CD4-positive, alpha-beta T cell treated with Interleukin-17A for 4 hours (primary cell): ENCODE data around the gene GLRX.

Experiments
- DNase-seq: peaks from one replicate; pipeline ENCODE4 v3.0.0-alpha.2; 2020; ENCODE audit warnings: mixed read lengths

Gene GLRX

DNA sequence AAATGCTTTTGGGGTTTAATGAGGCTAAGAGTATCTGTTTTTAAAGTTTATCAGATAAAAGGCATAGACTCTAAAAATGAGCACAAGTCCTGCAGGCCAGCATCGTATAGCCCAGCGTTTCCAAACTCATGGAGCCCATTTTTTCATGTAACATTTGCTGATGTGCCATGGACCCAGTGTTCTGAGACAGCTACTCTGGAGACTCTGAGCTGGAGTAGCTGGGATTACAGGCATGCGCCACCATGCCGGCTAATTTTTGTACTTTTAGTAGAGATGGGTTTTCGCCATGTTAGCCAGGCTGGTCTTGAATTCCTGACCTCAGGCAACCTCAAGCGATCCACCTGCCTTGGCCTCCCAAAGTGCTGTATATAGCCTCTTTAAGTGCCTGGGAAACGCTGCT is 15.8 kb downstream of the GLRX start:
- DNase-seq: no peak

DNA sequence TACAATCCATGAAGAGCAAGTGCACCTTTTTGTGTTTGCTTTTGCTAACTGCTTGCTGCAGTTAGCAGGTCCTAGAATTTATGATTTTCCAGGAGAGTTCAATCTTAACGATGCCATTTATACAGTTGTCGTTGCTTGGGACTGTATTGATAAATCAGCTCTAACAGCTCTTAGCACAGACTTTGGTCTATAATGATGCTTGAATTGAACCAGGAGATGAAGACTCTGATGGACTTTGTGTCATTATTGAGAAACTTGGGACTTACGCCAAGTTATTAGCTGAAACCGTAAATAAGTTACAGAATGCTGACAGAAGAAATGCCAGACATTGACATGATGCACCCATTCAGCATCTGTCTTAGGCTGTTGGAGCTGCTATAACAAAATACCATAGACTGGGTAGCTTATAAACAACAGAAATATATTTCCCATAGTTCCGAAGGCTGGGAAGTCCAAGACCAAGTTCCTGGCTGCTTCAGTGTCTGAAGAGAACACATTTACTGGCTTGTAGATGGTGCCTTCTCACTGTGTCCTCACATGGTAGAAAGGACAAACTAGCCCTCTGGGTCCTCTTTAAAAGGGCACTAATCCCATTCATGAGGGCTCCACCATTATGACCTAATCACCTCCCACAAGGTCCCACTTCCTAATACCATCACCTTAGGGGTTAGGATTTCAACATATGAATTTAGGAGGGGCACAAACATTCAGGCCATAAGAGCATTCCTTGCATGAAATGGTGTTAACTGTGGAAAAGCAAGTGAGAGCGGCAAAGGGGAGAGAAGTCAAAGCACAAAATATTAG is 17.6 kb downstream of the GLRX start:
- DNase-seq: no peak

DNA sequence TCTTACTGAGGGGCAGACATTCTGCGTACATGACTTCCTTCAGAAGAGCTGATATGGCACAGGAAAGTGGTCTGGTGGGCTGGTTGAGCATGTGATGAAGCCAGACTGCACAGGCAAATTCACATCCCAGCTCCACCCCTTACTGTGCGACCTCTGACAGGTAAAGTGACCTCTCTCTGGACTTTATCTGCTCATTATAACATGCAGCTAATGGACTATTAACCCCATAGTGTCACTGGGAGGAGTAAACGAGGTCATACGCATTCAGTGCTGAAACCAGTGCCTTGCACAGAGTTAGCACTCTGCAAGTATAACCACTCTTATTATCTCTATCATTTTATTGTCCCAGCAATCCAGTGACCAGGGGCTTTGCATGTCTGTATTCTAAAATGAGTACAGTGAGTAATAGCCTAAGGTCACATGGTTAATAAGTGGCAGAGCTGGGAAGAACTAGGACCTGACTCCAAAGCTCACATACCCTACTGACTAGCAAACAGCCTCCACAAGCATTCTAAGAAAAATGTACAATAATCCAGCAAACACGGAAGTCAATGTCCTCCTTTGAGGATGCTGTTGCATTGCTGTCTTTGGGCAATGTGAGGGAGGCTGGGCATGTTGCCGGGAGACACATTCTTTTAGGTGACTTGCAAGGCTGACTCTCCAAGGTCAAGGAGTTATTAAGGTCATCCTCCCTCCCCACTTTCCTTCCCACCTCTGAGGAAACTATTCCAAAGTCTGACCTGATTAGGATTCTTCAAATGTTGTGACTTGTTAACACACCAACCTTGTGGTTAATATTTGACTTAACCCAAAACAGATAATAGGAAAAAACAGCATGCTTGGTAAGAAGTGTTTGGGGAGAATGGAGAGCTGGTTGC is 19.0 kb downstream of the GLRX start:
- DNase-seq: no peak

DNA sequence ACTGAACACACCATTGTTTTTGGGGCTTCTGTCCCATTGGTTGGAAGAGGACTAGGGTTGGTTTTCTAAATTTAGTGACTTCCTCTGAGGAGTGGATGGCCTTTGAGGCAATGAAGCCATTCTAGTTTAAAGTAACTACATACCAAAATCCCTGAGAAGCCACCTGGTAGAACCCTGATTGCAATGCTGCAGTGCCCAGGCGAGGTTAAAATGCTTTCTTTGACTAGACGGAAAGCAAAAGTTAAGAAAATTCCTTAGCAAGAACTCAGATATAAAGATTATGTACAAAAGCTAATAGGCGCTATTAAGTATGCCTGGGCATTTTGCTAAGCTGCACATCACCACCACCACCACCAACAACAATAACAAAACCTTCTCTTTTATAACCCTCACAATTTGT is 20.6 kb downstream of the GLRX start:
- DNase-seq: no peak

DNA sequence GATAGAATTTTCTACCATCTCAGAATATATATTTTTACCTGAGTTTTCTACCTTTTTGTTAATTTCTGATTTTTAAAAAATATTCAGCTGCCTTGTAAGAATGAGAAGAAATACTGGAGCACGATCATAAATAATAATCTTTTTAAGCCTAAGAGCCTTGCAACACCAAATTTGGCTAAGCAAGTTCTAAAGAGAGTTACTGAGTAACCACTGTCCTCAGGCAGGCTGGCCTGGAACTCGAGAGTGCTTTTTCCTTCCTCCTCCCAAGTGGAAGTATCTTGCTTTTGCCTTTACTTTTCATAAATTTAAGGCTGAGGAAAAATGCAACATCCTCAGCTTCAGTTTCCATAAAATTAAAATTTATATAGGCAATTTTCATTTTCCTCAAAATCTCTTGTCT is 21.0 kb downstream of the GLRX start:
- no peak for DNase-seq

DNA sequence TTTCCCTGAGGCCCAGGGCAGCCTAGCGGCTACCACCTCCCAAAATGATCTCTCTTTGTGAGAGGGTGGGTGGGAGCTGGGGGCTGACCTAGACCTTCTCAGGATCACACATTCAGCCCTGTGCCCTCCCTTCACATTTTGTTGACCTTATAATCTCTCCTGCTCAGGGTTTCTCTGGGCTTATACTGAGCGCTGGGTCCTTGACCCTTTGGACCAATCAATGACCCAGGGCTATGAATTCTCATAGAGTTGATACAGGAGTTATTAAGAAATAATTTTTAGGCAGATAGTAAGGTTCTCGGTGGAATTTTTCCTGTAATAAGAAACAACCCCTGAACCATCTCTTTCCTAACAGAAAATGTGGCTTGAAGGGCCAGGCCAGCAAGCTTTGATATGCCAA is 22.0 kb downstream of the GLRX start:
- no peak for DNase-seq

DNA sequence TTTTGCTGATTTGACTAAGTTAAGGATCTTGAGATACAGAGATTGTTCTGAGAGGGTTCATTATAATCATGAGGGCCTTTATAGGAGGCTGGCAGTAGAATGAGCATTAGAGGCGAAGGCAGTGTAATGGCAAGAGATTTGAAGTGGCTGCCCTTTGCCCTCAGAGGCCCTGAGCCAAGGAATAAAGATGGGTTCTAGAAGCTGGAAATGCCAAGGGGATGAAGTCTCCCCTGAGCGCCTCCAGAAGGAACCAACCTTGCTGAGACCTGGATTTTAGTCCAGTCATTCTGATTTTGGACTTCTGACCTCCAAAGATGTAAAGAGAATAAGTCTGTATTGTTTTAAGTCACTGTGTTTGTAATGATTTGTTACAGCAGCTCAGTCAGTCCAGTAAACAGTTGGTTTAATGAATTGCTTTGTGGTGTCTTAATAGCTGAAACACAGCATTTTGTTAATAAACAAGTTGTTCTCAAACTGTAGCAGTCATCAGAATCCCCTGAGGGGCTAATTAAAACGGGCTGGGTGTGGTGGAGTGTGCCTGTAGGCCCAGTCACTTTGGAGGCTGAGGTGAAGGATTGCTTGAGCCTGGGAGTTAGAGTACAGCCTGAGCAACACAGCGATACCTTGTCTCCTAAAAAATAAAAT is 23.2 kb downstream of the GLRX start:
- no peak for DNase-seq

DNA sequence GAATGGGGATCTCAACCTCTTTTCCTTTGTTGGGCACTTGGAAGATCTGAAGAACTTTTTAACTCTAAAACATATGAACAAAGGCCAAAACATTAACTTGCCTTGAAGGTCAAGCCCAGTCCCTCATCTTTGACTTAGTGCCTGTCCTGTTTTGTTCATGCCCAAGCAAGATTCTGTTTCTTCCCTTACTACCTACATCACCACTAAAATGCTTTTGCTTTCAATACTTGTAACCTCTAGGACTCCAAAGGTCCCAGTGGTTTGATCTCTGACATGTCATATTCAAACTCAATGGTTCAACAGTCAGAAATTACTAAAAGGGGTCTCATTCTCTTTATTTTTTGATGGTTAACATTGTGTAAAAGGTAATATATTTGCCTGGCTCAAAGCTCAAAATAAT is 24.0 kb downstream of the GLRX start:
- no peak for DNase-seq

DNA sequence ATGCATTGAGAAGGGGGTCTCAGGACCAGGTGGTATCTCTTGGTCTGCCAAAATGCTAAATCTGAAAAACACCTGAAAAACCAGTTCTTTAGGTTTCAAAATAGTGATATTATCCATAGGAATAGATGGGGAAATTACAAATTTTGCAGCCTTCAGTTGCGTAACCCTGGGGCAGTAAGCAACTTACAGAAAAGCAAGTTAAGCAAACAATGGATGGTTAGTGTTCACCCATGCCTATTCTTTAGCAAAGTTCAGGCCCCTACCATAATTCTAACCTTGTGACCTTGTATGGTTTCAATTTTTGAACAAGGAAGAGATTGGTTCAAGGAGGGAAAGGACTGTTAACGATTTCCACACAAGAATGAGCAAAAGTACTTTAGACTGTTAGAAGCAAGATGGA is 24.5 kb downstream of the GLRX start:
- DNase-seq: no peak

DNA sequence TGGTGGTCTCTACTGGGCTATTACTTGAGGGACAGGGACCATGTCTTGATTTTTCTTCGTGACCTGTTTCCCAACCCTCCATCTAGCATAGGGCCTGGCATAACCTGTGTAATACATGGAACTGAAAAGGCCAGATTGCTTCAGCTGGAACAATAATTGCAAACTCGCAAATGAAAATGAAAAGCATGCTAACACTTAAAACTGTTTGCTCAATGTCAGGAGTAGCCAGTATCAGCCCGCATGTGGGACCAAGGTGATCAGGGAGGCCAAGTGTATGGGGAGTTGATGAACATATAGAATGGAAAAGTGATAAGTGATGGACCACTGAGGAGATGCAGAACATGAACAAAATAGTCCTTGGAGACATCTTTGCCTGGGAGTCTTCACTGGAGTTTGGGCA is 25.2 kb downstream of the GLRX start:
- DNase-seq: no peak

DNA sequence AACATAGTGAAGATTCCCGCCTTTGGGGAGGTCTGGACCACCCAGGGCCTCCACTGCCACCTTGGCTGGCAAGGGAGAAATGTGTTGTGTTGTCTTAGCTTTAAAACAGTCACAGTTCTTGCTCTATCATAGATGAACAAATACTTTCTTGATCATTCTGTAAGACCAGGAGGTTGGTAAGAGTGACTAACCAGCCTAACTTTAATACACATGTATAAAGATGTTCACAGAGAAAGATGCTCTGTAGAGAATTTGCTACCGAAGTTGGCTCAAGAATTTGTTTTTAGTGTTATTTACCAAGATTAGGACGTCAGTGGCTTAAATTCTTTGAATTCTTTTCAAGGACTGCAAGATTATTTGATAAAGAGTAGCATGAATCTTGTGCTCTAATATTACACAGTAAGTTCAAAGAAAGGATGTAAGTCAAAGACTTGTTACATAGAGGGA is 28.4 kb downstream of the GLRX start:
- no peak for DNase-seq

- no peak for DNase-seq
Observed at GRCh38 chr5:95791751-95792150, 30.8 kb downstream of the GLRX start.

GRCh38 chr5:95788493-95788892 is 34.0 kb downstream of the GLRX start:
- no peak for DNase-seq

- no peak for DNase-seq
Observed at GRCh38 chr5:95786821-95787418, 35.6 kb downstream of the GLRX start.

- no peak for DNase-seq
Observed at GRCh38 chr5:95784514-95785302, 37.8 kb downstream of the GLRX start.

DNA sequence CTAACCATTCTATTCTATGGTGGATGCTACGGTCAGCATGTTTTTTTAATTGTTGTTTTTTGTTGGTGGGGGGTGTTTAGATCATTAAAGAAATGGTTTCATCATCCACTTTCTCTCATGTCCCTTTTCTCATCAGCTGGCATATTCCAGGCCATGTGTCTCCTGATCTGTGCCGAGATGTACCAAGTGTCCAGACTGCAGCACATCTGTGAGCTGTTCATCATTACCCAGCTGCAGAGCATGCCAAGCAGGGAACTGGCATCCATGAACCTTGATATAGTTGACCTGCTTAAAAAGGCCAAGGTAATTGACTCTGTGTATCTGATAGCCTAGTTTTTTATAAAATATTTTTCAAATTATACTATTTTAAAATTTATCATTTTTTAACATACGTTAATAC is 38.9 kb downstream of the GLRX start:
- no peak for DNase-seq

DNA sequence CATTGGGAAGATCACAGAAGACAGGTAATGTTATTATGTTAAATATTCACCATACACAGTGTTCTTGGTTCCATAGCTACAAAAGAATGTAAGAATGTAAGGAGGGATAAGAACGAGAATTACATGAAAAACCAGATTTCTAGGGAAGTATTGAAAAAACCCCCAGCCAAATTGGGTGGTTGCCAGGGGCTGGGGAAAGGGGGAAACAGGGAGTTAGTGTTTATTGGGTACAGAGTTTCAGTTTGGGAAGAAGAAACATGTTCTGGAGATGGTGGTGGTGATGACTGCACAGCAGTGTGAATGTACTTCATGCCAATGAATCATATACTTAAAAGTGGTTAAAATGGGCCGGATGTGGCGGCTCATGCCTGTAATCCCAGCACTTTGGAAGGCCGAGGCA is 40.3 kb downstream of the GLRX start:
- no peak for DNase-seq

DNA sequence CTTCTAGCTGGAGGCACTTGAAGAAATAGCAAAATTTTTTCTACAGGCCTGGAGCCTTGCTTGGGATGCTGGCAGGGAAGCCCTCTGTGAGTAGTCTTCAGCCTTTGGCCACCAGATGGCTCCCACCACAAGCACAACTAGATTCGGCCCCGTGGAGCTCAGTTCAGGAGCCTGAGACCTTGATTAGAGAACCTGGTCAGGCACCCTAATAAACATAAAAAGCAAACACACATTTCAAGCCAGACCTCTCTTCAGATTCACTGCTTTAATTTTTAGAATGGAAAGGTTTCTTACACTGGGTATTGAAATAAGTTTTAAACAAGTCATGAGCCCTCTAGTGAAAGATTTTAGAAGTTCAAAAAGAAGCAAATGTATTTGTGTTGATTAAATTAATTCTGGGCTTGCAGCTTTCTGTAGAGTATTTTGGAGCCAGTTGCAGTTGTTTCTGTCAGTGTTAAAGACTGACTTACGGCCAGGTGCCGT is 41.4 kb downstream of the GLRX start:
- DNase-seq: peak; percentile 83

DNA sequence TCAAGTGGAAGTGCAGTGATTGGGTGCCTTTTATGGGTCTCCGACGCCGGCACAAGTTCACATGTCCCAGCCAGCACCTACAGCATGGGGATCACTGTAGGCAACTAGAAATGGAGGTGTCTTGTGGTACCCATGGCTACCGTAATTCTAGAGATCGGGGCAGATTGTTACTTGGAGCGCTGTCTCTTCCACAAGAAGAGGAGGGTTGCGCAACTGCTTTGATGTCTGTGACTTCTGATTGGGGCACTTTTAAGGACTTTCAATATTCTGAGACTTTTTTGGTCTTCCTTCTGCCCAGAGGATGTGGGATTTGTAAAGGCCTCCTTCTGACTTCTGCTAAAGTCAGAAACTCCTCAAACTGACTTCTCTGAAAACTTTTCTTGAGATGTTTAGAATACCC is 41.9 kb downstream of the GLRX start:
- no peak for DNase-seq

DNA sequence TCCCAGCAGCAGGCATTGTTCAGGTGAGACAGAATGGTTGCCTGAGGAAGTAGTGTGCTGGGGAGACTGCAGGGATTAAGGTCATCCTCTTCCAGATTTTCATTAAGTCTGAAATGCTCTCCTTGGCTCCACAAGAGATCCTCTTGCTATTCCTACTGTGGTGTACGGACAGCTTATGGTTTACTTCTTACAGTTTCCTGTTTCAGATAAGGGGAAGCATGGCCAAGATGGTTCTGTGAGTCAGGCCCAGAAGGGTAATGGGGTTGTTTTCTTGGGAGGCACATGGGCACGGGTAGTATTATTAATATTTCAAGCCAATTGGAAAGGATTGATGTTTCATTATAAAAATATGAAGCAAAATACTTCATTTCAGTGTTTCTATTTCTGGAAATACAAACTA is 42.9 kb downstream of the GLRX start:
- DNase-seq: no peak

GRCh38 chr5:95778713-95779436 is 43.7 kb downstream of the GLRX start:
- DNase-seq: no peak

GRCh38 chr5:95777441-95777840 is 45.1 kb downstream of the GLRX start:
- no peak for DNase-seq
